Liver (tissue), 9 donors: ENCODE data around the gene DVL1. TPM values are rescaled to one million over a fixed set of nuclear protein-coding genes. Genes with fewer than 3 reads are reported as not detected.

Source experiments
- DNase-seq: peaks from one replicate; pipeline ENCODE4 v3.0.0-alpha.2; 2017; ENCODE audit warnings: low spot score
- H3K27ac ChIP-seq, 2 donors: one replicate each; pipeline ENCODE4 v1.7.0; 2013; ENCODE audit warnings: inconsistent platforms in 2 of 2, low read length in 2 of 2, control low read depth in 1 of 2, low read depth in 1 of 2, mild to moderate bottlenecking in 1 of 2
- H3K27me3 ChIP-seq, 4 donors: one replicate each; pipeline versions ENCODE4 v1.6.1 to v1.7.0; 2013; ENCODE audit warnings: low read length in 3 of 4, inconsistent platforms in 1 of 4, mild to moderate bottlenecking in 1 of 4, moderate library complexity in 1 of 4; ENCODE audit not compliant: control insufficient read depth in 4 of 4, insufficient read depth in 4 of 4
- H3K36me3 ChIP-seq, 4 donors: one replicate each; pipeline versions ENCODE4 v1.6.1 to v1.7.0; 2013; ENCODE audit warnings: low read length in 3 of 4, mild to moderate bottlenecking in 3 of 4, low read depth in 1 of 4, moderate library complexity in 1 of 4; ENCODE audit not compliant: control insufficient read depth in 4 of 4, insufficient read depth in 3 of 4
- H3K4me1 ChIP-seq, 4 donors: one replicate each; pipeline versions ENCODE4 v1.6.1 to v1.7.0; 2013; ENCODE audit warnings: low read length in 3 of 4, mild to moderate bottlenecking in 3 of 4, moderate library complexity in 1 of 4; ENCODE audit not compliant: control insufficient read depth in 4 of 4, insufficient read depth in 4 of 4
- H3K4me3 ChIP-seq, 3 donors: one replicate each; pipeline versions ENCODE4 v1.6.1 to v1.7.0; 2013; ENCODE audit warnings: low read length in 3 of 3, control low read depth in 1 of 3, low read depth in 1 of 3, mild to moderate bottlenecking in 1 of 3
- H3K9ac ChIP-seq, 2 donors: one replicate each; pipeline ENCODE4 v1.7.0; 2013; ENCODE audit warnings: low read length in 2 of 2, mild to moderate bottlenecking in 2 of 2, moderate library complexity in 2 of 2, control low read depth in 1 of 2, low read depth in 1 of 2
- H3K9me3 ChIP-seq, 4 donors: one replicate each; pipeline versions ENCODE4 v1.6.1 to v1.7.0; 2013; ENCODE audit warnings: low read length in 3 of 4; ENCODE audit not compliant: control insufficient read depth in 4 of 4
- ATF3 ChIP-seq: IDR thresholded peaks from 2 replicates; pipeline ENCODE4 v1.6.1; 2016; ENCODE audit warnings: antibody characterized with exemption
- CTCF ChIP-seq: fragments of 150-350 bp; IDR thresholded peaks from 2 replicates; pipeline ENCODE4 v1.5.1; 2017; ENCODE audit warnings: improper control_type of control experiment, low read depth, low read length; ENCODE audit not compliant: missing input control
- FOXA1 ChIP-seq: IDR thresholded peaks from 2 replicates; pipeline ENCODE4 v1.6.1; 2016; ENCODE audit warnings: antibody characterized with exemption
- FOXA2 ChIP-seq: IDR thresholded peaks from 2 replicates; pipeline ENCODE4 v1.6.1; 2016; ENCODE audit warnings: antibody characterized with exemption
- GABPA ChIP-seq, 2 donors: IDR thresholded peaks in 1 of 2; conservative IDR thresholded peaks in 1 of 2; 2 replicates each; pipeline ENCODE4 v1.6.1; 2016; ENCODE audit warnings: antibody characterized with exemption in 2 of 2, mild to moderate bottlenecking in 1 of 2, moderate library complexity in 1 of 2
- HNF4A ChIP-seq, 2 donors: conservative IDR thresholded peaks; 2 replicates each; pipeline ENCODE4 v1.6.1; 2016; ENCODE audit warnings: antibody characterized with exemption in 2 of 2, mild to moderate bottlenecking in 2 of 2
- HNF4G ChIP-seq: IDR thresholded peaks from 2 replicates; pipeline ENCODE4 v1.6.1; 2016; ENCODE audit warnings: antibody characterized with exemption
- JUND ChIP-seq, 2 donors: IDR thresholded peaks; 2 replicates each; pipeline ENCODE4 v1.6.1; 2016; ENCODE audit warnings: antibody characterized with exemption in 2 of 2
- NR2F2 ChIP-seq: IDR thresholded peaks from 2 replicates; pipeline ENCODE4 v1.6.1; 2016; ENCODE audit warnings: antibody characterized with exemption
- RAD21 ChIP-seq, 2 donors: IDR thresholded peaks; 2 replicates each; pipeline ENCODE4 v1.6.1; 2016; ENCODE audit warnings: antibody characterized with exemption in 2 of 2, mild to moderate bottlenecking in 2 of 2
- RXRA ChIP-seq, 2 donors: IDR thresholded peaks; 2 replicates each; pipeline ENCODE4 v1.6.1; 2017 to 2018; ENCODE audit warnings: antibody characterized with exemption in 2 of 2, mild to moderate bottlenecking in 1 of 2
- SP1 ChIP-seq: IDR thresholded peaks from 2 replicates; pipeline ENCODE4 v1.6.1; 2018; ENCODE audit warnings: antibody characterized with exemption, mild to moderate bottlenecking
- TAF1 ChIP-seq: conservative IDR thresholded peaks from 2 replicates; pipeline ENCODE4 v1.6.1; 2016; ENCODE audit warnings: antibody characterized with exemption, mild to moderate bottlenecking
- YY1 ChIP-seq: IDR thresholded peaks from 2 replicates; pipeline ENCODE4 v1.6.1; 2016; ENCODE audit warnings: antibody characterized with exemption, mild to moderate bottlenecking
- ZBTB33 ChIP-seq: IDR thresholded peaks from 2 replicates; pipeline ENCODE4 v1.6.1; 2016; ENCODE audit warnings: antibody characterized with exemption
- WGBS: extraction: QIAGEN DNeasy Blood & Tissue Kit; methylation state at CpG from one replicate; pipeline ENCODE4 v1.1.7; 2013; 5-methylcytosine and 5-hydroxymethylcytosine counted together
- polyA plus RNA-seq, 2 donors: library from polyadenylated mRNA; stranded (reverse) in 1 of 2; unstranded in 1 of 2; fragments of 200-250 nt in 1 of 2; fragments of >200 nt in 1 of 2; fragmentation: Nextera tagmentation in 1 of 2; extraction: Ambion mirVana in 1 of 2; gene quantifications; one replicate each; pipeline versions ENCODE4 v1.2.1 to v1.2.3, GENCODE V29; 2013 to 2015
- total RNA-seq, 2 donors: library from RNA; depleted of rRNA; stranded (reverse); fragments of >200 nt; gene quantifications; one replicate each; pipeline ENCODE4 v1.2.3, GENCODE V29; 2014
- TF ChIP-seq, protein P1 (sequence below): IDR thresholded peaks from 2 replicates; pipeline ENCODE4 v1.6.1; 2016; ENCODE audit warnings: antibody characterized with exemption, mild to moderate bottlenecking
- TF ChIP-seq, protein P2 (sequence below): IDR thresholded peaks from 2 replicates; pipeline ENCODE4 v1.6.1; 2016; ENCODE audit warnings: antibody characterized with exemption
- donor health status: healthy.
- donor health status: healthy.
- donor health status: healthy.
- donor health status: healthy.
- donor health status: healthy.

The DVL1 gene
- total and polyA plus RNA-seq, 4 donors = 5.7 to 41.2 (median 24.8) TPM

DNA sequence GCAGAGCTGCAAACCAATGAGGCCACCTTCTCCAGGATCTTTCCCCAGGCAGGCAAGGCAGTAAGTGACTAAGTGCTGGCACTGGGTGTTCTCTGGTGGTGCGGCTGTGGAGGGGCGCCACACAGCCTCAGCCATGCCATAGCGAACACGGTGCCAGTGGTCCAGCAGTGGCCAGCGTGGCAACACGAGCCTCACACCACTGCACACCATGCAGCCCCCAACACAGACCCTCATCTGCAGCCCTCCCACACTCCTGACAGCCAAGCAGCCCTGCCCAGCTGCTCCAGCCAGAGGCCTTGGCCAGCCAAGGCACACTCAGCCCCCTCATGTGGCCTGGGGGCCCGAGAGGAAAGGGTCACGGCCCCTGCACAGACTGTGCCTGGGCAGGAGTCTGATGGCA, 27.7 kb downstream of the DVL1 start:
- peaks cover 0 to 7% (median 4%) of the 10 kb centered on the region in 4 donors for H3K36me3 ChIP-seq
- TF ChIP-seq NR2F2 (no peak), ATF3 (no peak), RXRA (IDR thresholded peaks at IDR 0.05) (no peak), CTCF (no peak), FOXA2 (no peak), TAF1 (no peak), HNF4A (conservative IDR thresholded peaks at IDR 0.05) (no peak), FOXA1 (no peak), RAD21 (IDR thresholded peaks at IDR 0.05) (no peak), ZBTB33 (no peak), HNF4G (no peak), GABPA (IDR thresholded peaks at IDR 0.05 in 1 of 2, conservative IDR thresholded peaks at IDR 0.05 in 1 of 2) (no peak), SP1 (no peak), YY1 (no peak), JUND (IDR thresholded peaks at IDR 0.05) (no peak)
- TF ChIP-seq, protein P1, sequence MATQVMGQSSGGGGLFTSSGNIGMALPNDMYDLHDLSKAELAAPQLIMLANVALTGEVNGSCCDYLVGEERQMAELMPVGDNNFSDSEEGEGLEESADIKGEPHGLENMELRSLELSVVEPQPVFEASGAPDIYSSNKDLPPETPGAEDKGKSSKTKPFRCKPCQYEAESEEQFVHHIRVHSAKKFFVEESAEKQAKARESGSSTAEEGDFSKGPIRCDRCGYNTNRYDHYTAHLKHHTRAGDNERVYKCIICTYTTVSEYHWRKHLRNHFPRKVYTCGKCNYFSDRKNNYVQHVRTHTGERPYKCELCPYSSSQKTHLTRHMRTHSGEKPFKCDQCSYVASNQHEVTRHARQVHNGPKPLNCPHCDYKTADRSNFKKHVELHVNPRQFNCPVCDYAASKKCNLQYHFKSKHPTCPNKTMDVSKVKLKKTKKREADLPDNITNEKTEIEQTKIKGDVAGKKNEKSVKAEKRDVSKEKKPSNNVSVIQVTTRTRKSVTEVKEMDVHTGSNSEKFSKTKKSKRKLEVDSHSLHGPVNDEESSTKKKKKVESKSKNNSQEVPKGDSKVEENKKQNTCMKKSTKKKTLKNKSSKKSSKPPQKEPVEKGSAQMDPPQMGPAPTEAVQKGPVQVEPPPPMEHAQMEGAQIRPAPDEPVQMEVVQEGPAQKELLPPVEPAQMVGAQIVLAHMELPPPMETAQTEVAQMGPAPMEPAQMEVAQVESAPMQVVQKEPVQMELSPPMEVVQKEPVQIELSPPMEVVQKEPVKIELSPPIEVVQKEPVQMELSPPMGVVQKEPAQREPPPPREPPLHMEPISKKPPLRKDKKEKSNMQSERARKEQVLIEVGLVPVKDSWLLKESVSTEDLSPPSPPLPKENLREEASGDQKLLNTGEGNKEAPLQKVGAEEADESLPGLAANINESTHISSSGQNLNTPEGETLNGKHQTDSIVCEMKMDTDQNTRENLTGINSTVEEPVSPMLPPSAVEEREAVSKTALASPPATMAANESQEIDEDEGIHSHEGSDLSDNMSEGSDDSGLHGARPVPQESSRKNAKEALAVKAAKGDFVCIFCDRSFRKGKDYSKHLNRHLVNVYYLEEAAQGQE = no peak
- TF ChIP-seq, protein P2, sequence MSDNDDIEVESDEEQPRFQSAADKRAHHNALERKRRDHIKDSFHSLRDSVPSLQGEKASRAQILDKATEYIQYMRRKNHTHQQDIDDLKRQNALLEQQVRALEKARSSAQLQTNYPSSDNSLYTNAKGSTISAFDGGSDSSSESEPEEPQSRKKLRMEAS = no peak
- no peak overlapping the region for H3K4me3 ChIP-seq
- no peak overlapping the region for H3K27ac ChIP-seq
- H3K27me3 ChIP-seq = no peaks in the 10 kb centered on the region
- peaks cover 7 to 36% (median 25%) of the 10 kb centered on the region in 4 donors for H3K4me1 ChIP-seq
- H3K9ac ChIP-seq = no peak overlapping the region
- no peaks in the 10 kb centered on the region for H3K9me3 ChIP-seq
- no peak for DNase-seq
- 98% methylated on average over 8 of the region's 8 CpGs for WGBS
